WERI-Rb-1 (cell line): Measurements from ENCODE around the gene ZNF610.
"Not testable (repeated sequence)": the region's sequence is repeated elsewhere in the genome, so short reads cannot be mapped to it uniquely, and the experiment has no call there.

ENCODE experiments used
- DNase-seq: peaks from one replicate; pipeline ENCODE4 v3.0.0-alpha.2; 2020
- H3K27ac ChIP-seq: fragments of 250-450 bp; sonication (Bioruptor Pico); 2 replicates; pipeline ENCODE4 v1.5.1; 2020; ENCODE audit warnings: mild to moderate bottlenecking, moderate library complexity
- H3K27me3 ChIP-seq: fragments of 250-450 bp; sonication (Bioruptor Pico); 2 replicates; pipeline ENCODE4 v1.5.1; 2021; ENCODE audit warnings: mild to moderate bottlenecking, low read depth, moderate library complexity; ENCODE audit not compliant: insufficient read depth, severe bottlenecking
- H3K36me3 ChIP-seq: fragments of 250-450 bp; sonication (Bioruptor Pico); 2 replicates; pipeline ENCODE4 v1.5.1; 2020; ENCODE audit warnings: mild to moderate bottlenecking, moderate library complexity
- H3K4me3 ChIP-seq: 2 replicates; pipeline ENCODE4 v1.5.1; 2011; ENCODE audit warnings: low read depth, mild to moderate bottlenecking, control low read depth, low read length
- H3K9me3 ChIP-seq: fragments of 250-450 bp; sonication (Bioruptor Pico); 2 replicates; pipeline ENCODE4 v1.5.1; 2021; ENCODE audit warnings: mild to moderate bottlenecking, moderate library complexity; ENCODE audit not compliant: severe bottlenecking
- CTCF ChIP-seq: IDR thresholded peaks from 2 replicates; pipeline ENCODE4 v1.5.1; 2011; ENCODE audit warnings: low read depth, mild to moderate bottlenecking, control low read depth, inconsistent platforms, low read length

Gene ZNF610

GRCh38 chr19:52336117-52336790 is at the start of gene ZNF610:
TSS of gene ZNF610 (plus strand) at chr19:52336243. CDS start at chr19:52349173, 12,930 bp downstream.
- Histone ChIP-seq H3K36me3 (peaks cover 13% of the 10 kb centered on the region), H3K27me3 (no peaks in the 10 kb centered on the region), H3K4me3 (peak within 1 kb of the TSS; percentile 95), H3K9me3 (peaks cover 6% of the 10 kb centered on the region), H3K27ac (peak within 1 kb of the TSS; percentile 98)
- DNase-seq, result peak; percentile 93
- no peak for TF ChIP-seq CTCF

GRCh38 chr19:52286256-52286655 is 49.8 kb upstream of the ZNF610 start:
- Histone ChIP-seq H3K27me3 (no peaks in the 10 kb centered on the region), H3K9me3 (peaks cover 5% of the 10 kb centered on the region), H3K27ac (no peak overlapping the region), H3K36me3 (peaks cover 83% of the 10 kb centered on the region), H3K4me3 (no peak overlapping the region)
- no peak for TF ChIP-seq CTCF
- no peak for DNase-seq

- no peak overlapping the region for H3K4me3 ChIP-seq
- TF ChIP-seq CTCF, result no peak
- 0 out of 2 replicates have a peak overlapping the region, but pooled peaks have one; percentile 33 for H3K27ac ChIP-seq
- H3K36me3 ChIP-seq, result peaks cover 53% of the 10 kb centered on the region
- H3K9me3 ChIP-seq, result peaks cover 8% of the 10 kb centered on the region
- H3K27me3 ChIP-seq, result no peaks in the 10 kb centered on the region
- no peak for DNase-seq
Observed at GRCh38 chr19:52291781-52292180, 44.3 kb upstream of the ZNF610 start.

GRCh38 chr19:52292946-52293345 is 43.1 kb upstream of the ZNF610 start:
- not testable (repeated sequence) for H3K27me3 ChIP-seq, H3K27ac ChIP-seq, DNase-seq, H3K9me3 ChIP-seq, H3K4me3 ChIP-seq
- peaks cover 47% of the 10 kb centered on the region for H3K36me3 ChIP-seq

- Histone ChIP-seq H3K4me3 (peak overlapping the region; percentile 82), H3K27me3 (no peaks in the 10 kb centered on the region), H3K36me3 (peaks cover 41% of the 10 kb centered on the region), H3K9me3 (peaks cover 3% of the 10 kb centered on the region), H3K27ac (peak overlapping the region; percentile 69)
- no peak for TF ChIP-seq CTCF
- no peak for DNase-seq
Observed at GRCh38 chr19:52296400-52296772, 39.7 kb upstream of the ZNF610 start.

- H3K27me3 ChIP-seq, result no peaks in the 10 kb centered on the region
- peak within 1 kb of the TSS; percentile 97 for H3K27ac ChIP-seq
- TF ChIP-seq CTCF, result no peak
- peaks cover 36% of the 10 kb centered on the region for H3K36me3 ChIP-seq
- H3K4me3 ChIP-seq, result peak within 1 kb of the TSS; percentile 100
- peak; percentile 89 for DNase-seq
- peaks cover 3% of the 10 kb centered on the region for H3K9me3 ChIP-seq
Observed at GRCh38 chr19:52296773-52297600, 39.1 kb upstream of the ZNF610 start, which contains the start of gene ZNF480. TSS of gene ZNF480 (plus strand) at chr19:52297169. CDS start at chr19:52300413, 3,244 bp downstream.
